HG02610 (cell line): ENCODE data around the gene RAB3B.
"Not testable (repeated sequence)": the region's sequence is repeated elsewhere in the genome, so short reads cannot be mapped to it uniquely, and the experiment has no call there.

Experiments
- ATAC-seq: cut with Tn5 transposase; IDR thresholded peaks from one replicate; pipeline ENCODE4 v1.9.1; 2021; ENCODE audit warnings: mild to moderate bottlenecking, moderate library complexity; ENCODE audit not compliant: unreplicated experiment

RAB3B gene

GRCh38 chr1:51922040-51922439 lies 68.5 kb downstream of the RAB3B start:
- no peak for ATAC-seq

- no peak for ATAC-seq
Observed at GRCh38 chr1:51920130-51920529, 70.4 kb downstream of the RAB3B start.

GRCh38 chr1:51919684-51920083 lies 70.8 kb downstream of the RAB3B start:
- ATAC-seq: no peak

- no peak for ATAC-seq
Observed at GRCh38 chr1:51916587-51917405, 73.7 kb downstream of the RAB3B start.

- ATAC-seq: no peak
Observed at GRCh38 chr1:51915951-51916350, 74.5 kb downstream of the RAB3B start.

GRCh38 chr1:51912881-51913280 lies 77.6 kb downstream of the RAB3B start:
- ATAC-seq: no peak

GRCh38 chr1:51910221-51911000 lies 80.1 kb downstream of the RAB3B start:
- no peak for ATAC-seq

GRCh38 chr1:51908499-51908898 lies 82.0 kb downstream of the RAB3B start:
- no peak for ATAC-seq

- no peak for ATAC-seq
Observed at GRCh38 chr1:51907079-51907702, 83.3 kb downstream of the RAB3B start.

GRCh38 chr1:51906306-51907078 lies 84.0 kb downstream of the RAB3B start:
- no peak for ATAC-seq

- ATAC-seq: no peak
Observed at GRCh38 chr1:51902456-51902855, 88.0 kb downstream of the RAB3B start.

GRCh38 chr1:51901151-51901550 lies 89.3 kb downstream of the RAB3B start:
- ATAC-seq: no peak

GRCh38 chr1:51899022-51899421 lies 91.5 kb downstream of the RAB3B start:
- no peak for ATAC-seq

- ATAC-seq: no peak
Observed at GRCh38 chr1:51898090-51898734, 92.3 kb downstream of the RAB3B start.

GRCh38 chr1:51897699-51898031 lies 92.8 kb downstream of the RAB3B start:
- no peak for ATAC-seq

GRCh38 chr1:51894748-51895147 lies 95.8 kb downstream of the RAB3B start:
- ATAC-seq: not testable (repeated sequence)

GRCh38 chr1:51878616-51879336 lies 111.7 kb downstream of the RAB3B start, which contains the start of gene NRDC:
TSS of gene NRDC (minus strand) at chr1:51878727. CDS start at chr1:51878615, 112 bp downstream.
- peak; percentile 96 for ATAC-seq

- peak; percentile 27 for ATAC-seq
Observed at GRCh38 chr1:51878308-51878615, 112.2 kb downstream of the RAB3B start.

GRCh38 chr1:51877434-51878307 lies 112.8 kb downstream of the RAB3B start:
- ATAC-seq: no peak
